Nephron progenitor cell (in vitro differentiated cells): ENCODE data around the gene EFNA3.
"Not testable (repeated sequence)": the region's sequence is repeated elsewhere in the genome, so short reads cannot be mapped to it uniquely, and the experiment has no call there.

ENCODE experiments used
- DNase-seq: peaks from one replicate; pipeline ENCODE4 v3.0.0; 2021
- H3K27ac Mint-ChIP-seq: 2 replicates; pipeline ENCODE4 v1.8.0; 2021; ENCODE audit warnings: mild to moderate bottlenecking, moderate library complexity, mixed read lengths
- H3K27me3 Mint-ChIP-seq: 2 replicates; pipeline ENCODE4 v1.8.0; 2021; ENCODE audit warnings: mild to moderate bottlenecking, low read depth, mixed read lengths; ENCODE audit not compliant: poor library complexity
- H3K36me3 Mint-ChIP-seq: 2 replicates; pipeline ENCODE4 v1.8.0; 2021; ENCODE audit warnings: low read depth, mixed read lengths
- H3K4me1 Mint-ChIP-seq: 2 replicates; pipeline ENCODE4 v1.8.0; 2021; ENCODE audit warnings: mixed read lengths
- H3K4me3 Mint-ChIP-seq: 2 replicates; pipeline ENCODE4 v1.8.0; 2021; ENCODE audit warnings: mild to moderate bottlenecking, moderate library complexity, mixed read lengths
- H3K9me3 Mint-ChIP-seq: 2 replicates; pipeline ENCODE4 v1.8.0; 2021; ENCODE audit warnings: mild to moderate bottlenecking, moderate library complexity, mixed read lengths
- CTCF ChIP-seq: fragments of 200-600 bp; sonication (generic); IDR thresholded peaks from 2 replicates; pipeline ENCODE4 v1.5.0; 2021; ENCODE audit warnings: antibody characterized with exemption

The EFNA3 gene

GRCh38 chr1:155113450-155113980, 34.9 kb downstream of the EFNA3 start:
- no peaks in the 10 kb centered on the region for H3K36me3 Mint-ChIP-seq
- H3K27me3 Mint-ChIP-seq: peaks cover 11% of the 10 kb centered on the region
- no peak overlapping the region for H3K4me3 Mint-ChIP-seq

GRCh38 chr1:155116113-155116764, 37.6 kb downstream of the EFNA3 start:
- DNase-seq: no peak
- peaks cover 24% of the 10 kb centered on the region for H3K27me3 Mint-ChIP-seq
- H3K36me3 Mint-ChIP-seq: no peaks in the 10 kb centered on the region
- H3K4me1 Mint-ChIP-seq: peaks cover 19% of the 10 kb centered on the region
- no peak overlapping the region for H3K4me3 Mint-ChIP-seq
- no peak for TF ChIP-seq CTCF
- H3K27ac Mint-ChIP-seq: no peak overlapping the region
- H3K9me3 Mint-ChIP-seq: no peaks in the 10 kb centered on the region

More at GRCh38 chr1:155113450-155113980, 34.9 kb downstream of the EFNA3 start:
- Mint-ChIP-seq H3K4me1 (peaks cover 28% of the 10 kb centered on the region), H3K9me3 (no peaks in the 10 kb centered on the region), H3K27ac (no peak overlapping the region)
- DNase-seq: no peak
- no peak for TF ChIP-seq CTCF

GRCh38 chr1:155117610-155118009, 39.0 kb downstream of the EFNA3 start:
- no peak for TF ChIP-seq CTCF
- Mint-ChIP-seq H3K9me3 (no peaks in the 10 kb centered on the region), H3K4me3 (no peak overlapping the region), H3K27me3 (peaks cover 28% of the 10 kb centered on the region), H3K27ac (no peak overlapping the region), H3K4me1 (peaks cover 14% of the 10 kb centered on the region), H3K36me3 (no peaks in the 10 kb centered on the region)
- DNase-seq: no peak

- not testable (repeated sequence) for DNase-seq, H3K36me3 Mint-ChIP-seq, H3K4me3 Mint-ChIP-seq, H3K9me3 Mint-ChIP-seq, H3K27ac Mint-ChIP-seq
- H3K27me3 Mint-ChIP-seq: peaks cover 31% of the 10 kb centered on the region
- peaks cover 14% of the 10 kb centered on the region for H3K4me1 Mint-ChIP-seq
Measured at GRCh38 chr1:155118090-155118489, 39.5 kb downstream of the EFNA3 start.

- Mint-ChIP-seq H3K9me3 (no peaks in the 10 kb centered on the region), H3K4me1 (peaks cover 23% of the 10 kb centered on the region), H3K4me3 (no peak overlapping the region), H3K27me3 (peaks cover 45% of the 10 kb centered on the region), H3K27ac (no peak overlapping the region), H3K36me3 (no peaks in the 10 kb centered on the region)
- DNase-seq: no peak
- no peak for TF ChIP-seq CTCF
Measured at GRCh38 chr1:155120253-155120652, 41.6 kb downstream of the EFNA3 start.

- Mint-ChIP-seq H3K4me1 (peaks cover 29% of the 10 kb centered on the region), H3K36me3 (no peaks in the 10 kb centered on the region), H3K9me3 (no peaks in the 10 kb centered on the region), H3K27ac (no peak overlapping the region), H3K4me3 (no peak overlapping the region), H3K27me3 (peaks cover 47% of the 10 kb centered on the region)
- TF ChIP-seq CTCF: no peak
- DNase-seq: no peak
Measured at GRCh38 chr1:155121249-155121648, 42.6 kb downstream of the EFNA3 start.
